ENCODE results near the gene ARHGEF17.

The ARHGEF17 gene

DNA sequence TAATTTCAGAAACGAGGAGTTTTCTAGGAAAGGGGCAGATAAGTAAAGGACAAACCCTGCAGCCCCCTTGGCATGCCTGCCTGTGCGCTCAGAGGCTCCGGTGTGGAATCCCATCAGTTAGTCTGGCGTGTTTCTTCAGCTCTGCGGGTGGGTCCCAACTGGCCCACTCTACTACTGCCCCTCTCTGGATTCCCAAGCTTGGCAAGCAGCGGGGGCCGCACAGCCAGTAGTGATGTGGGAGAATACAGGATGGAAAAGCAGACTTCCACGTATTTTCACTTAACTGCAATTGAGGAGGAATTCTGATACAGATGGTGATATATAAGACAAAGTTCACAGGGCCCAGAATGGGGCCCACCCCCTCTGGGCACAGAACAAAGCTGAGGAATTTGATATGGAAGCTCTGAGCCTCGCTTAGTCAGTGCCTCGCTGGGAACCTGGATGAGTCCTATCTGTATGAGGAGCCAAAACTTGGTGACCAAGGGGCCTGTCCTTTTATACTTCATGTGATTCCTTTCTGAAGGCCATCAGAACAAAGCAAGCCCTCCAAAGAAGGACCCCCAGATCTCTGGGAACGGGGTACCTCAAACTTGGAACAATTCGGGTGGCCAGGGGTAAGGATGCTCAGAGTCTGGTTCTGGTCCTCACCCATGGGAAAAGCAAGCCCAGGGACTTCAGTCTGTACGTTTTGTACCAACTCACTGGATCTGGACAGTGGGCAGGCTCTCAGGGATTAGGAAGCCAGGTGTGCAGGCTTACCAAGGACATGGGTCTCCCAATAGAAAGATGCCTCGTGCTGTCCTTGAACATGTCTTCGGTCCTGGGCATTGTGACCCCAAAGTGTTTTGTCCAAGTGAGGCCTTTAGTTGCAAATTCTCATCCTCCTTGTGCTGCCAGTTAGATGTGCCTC is 94.1 kb downstream of the ARHGEF17 start:
- TF ChIP-seq, protein P1, sequence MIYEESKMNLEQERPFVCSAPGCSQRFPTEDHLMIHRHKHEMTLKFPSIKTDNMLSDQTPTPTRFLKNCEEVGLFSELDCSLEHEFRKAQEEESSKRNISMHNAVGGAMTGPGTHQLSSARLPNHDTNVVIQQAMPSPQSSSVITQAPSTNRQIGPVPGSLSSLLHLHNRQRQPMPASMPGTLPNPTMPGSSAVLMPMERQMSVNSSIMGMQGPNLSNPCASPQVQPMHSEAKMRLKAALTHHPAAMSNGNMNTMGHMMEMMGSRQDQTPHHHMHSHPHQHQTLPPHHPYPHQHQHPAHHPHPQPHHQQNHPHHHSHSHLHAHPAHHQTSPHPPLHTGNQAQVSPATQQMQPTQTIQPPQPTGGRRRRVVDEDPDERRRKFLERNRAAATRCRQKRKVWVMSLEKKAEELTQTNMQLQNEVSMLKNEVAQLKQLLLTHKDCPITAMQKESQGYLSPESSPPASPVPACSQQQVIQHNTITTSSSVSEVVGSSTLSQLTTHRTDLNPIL (CRISPR knock-in tag; IDR thresholded peaks at IDR 0.05; ENCODE audit: low read depth) = no peak
- no peak for TF ChIP-seq OSR1 (CRISPR knock-in tag; IDR thresholded peaks at IDR 0.05)
- no peak for TF ChIP-seq ISL1 (CRISPR knock-in tag; IDR thresholded peaks at IDR 0.05)
- ATAC-seq = no peak

DNA sequence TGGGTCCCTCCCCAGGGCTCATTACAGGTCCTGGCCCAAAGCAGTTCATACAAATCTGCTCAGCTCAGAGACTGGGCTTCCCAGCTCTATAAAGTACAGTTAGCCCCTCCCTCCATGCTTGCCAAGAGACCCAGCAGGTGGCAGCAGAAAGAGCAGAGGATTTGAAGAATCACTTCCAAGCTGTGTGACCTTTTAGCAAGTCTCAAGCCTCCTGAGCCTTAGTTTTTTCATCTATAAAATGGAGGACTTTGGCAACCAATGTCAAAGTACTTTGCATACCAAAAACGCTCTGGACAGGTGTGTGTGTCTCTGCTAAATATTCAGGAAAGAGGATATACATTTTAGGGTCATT is 94.7 kb downstream of the ARHGEF17 start:
- no peak for TF ChIP-seq ZFP3 (CRISPR knock-in tag; IDR thresholded peaks at IDR 0.05)
- no peak for TF ChIP-seq TCF4 (CRISPR knock-in tag; IDR thresholded peaks at IDR 0.05; ENCODE audit: borderline replicate concordance)
- TF ChIP-seq CSRNP3 (CRISPR knock-in tag; IDR thresholded peaks at IDR 0.05) = no peak
- TF ChIP-seq, protein P2, sequence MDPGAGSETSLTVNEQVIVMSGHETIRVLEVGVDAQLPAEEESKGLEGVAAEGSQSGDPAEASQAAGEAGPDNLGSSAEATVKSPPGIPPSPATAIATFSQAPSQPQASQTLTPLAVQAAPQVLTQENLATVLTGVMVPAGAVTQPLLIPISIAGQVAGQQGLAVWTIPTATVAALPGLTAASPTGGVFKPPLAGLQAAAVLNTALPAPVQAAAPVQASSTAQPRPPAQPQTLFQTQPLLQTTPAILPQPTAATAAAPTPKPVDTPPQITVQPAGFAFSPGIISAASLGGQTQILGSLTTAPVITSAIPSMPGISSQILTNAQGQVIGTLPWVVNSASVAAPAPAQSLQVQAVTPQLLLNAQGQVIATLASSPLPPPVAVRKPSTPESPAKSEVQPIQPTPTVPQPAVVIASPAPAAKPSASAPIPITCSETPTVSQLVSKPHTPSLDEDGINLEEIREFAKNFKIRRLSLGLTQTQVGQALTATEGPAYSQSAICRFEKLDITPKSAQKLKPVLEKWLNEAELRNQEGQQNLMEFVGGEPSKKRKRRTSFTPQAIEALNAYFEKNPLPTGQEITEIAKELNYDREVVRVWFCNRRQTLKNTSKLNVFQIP (CRISPR knock-in tag; IDR thresholded peaks at IDR 0.05; ENCODE audit: borderline replicate concordance, low read depth) = no peak
- TF ChIP-seq, protein P1 (CRISPR knock-in tag; IDR thresholded peaks at IDR 0.05; ENCODE audit: low read depth) = no peak
- ATAC-seq = peak; percentile 55; the same call in 2 of the 3 replicates

DNA sequence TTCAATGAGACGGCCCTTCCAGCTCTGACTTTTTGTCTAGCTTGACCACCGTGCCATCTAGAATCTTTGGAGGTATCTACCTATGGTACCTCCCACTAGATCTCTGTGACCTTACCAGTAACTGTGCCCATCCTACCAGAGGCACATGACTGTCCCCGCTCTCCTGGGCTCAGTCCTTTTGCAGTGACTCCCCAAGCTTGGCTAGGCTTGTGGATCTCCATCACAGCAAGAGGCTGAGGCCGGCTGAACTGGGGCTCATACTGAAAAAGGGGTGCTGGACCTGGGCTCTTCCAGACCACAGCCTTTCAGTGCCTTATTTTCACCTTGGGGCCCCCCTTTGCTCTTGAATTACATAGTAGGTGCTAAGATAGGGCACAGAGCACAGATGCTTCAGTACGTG is 95.5 kb downstream of the ARHGEF17 start:
- ATAC-seq = no peak
- no peak for TF ChIP-seq PPARA (CRISPR knock-in tag; IDR thresholded peaks at IDR 0.05; ENCODE audit: borderline replicate concordance)
- TF ChIP-seq, protein P3, sequence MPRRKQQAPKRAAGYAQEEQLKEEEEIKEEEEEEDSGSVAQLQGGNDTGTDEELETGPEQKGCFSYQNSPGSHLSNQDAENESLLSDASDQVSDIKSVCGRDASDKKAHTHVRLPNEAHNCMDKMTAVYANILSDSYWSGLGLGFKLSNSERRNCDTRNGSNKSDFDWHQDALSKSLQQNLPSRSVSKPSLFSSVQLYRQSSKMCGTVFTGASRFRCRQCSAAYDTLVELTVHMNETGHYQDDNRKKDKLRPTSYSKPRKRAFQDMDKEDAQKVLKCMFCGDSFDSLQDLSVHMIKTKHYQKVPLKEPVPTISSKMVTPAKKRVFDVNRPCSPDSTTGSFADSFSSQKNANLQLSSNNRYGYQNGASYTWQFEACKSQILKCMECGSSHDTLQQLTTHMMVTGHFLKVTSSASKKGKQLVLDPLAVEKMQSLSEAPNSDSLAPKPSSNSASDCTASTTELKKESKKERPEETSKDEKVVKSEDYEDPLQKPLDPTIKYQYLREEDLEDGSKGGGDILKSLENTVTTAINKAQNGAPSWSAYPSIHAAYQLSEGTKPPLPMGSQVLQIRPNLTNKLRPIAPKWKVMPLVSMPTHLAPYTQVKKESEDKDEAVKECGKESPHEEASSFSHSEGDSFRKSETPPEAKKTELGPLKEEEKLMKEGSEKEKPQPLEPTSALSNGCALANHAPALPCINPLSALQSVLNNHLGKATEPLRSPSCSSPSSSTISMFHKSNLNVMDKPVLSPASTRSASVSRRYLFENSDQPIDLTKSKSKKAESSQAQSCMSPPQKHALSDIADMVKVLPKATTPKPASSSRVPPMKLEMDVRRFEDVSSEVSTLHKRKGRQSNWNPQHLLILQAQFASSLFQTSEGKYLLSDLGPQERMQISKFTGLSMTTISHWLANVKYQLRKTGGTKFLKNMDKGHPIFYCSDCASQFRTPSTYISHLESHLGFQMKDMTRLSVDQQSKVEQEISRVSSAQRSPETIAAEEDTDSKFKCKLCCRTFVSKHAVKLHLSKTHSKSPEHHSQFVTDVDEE (CRISPR knock-in tag; IDR thresholded peaks at IDR 0.05) = no peak
- TF ChIP-seq GLIS3 (CRISPR knock-in tag; IDR thresholded peaks at IDR 0.05) = no peak

- peak; percentile 89 for ATAC-seq
- TF ChIP-seq PPARA (CRISPR knock-in tag; IDR thresholded peaks at IDR 0.05; ENCODE audit: borderline replicate concordance) (no peak), ZNF8 (CRISPR knock-in tag; IDR thresholded peaks at IDR 0.05) (no peak), TCF4 (CRISPR knock-in tag; IDR thresholded peaks at IDR 0.05; ENCODE audit: borderline replicate concordance) (no peak)
Measured at GRCh38 chr11:73404048-73404447, 96.0 kb downstream of the ARHGEF17 start.

DNA sequence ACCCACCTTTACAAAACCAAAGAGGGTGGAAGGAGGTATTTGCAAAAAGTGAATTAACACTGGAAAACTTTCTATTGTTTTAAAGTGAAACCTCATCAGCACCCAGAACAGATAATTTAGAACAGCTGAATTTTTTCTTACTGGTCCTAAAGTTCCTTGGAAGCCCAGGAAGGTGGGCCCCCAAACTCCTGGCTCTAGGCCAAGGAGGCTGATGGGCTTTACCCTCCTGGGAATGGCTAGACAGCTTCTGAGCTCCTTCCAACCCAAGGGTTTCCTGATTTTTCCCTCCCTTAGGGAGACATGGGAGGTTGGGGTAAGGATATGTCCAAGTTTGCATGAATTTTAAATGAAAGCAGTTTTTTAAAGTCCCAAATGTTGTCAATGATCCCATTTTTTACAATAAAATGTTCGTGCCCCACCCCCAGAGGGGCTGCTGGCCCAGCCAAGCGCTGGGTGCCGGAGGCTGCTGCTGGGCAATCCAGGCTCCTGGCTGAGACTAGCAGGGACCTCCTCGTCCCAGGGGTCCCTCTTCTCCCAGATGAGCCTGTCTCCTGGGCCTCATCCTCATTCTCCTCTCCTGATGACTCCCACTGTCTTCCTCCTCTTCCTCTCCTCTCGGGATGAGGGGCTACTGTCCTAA is 96.5 kb downstream of the ARHGEF17 start:
- ATAC-seq = no peak
- no peak for TF ChIP-seq ESRRG (CRISPR knock-in tag; IDR thresholded peaks at IDR 0.05)
- no peak for TF ChIP-seq ZNF8 (CRISPR knock-in tag; IDR thresholded peaks at IDR 0.05)
- TF ChIP-seq ZC3H10 (CRISPR knock-in tag; IDR thresholded peaks at IDR 0.05) = no peak
- no peak for TF ChIP-seq ZFP30 (CRISPR knock-in tag; IDR thresholded peaks at IDR 0.05)
- TF ChIP-seq CSDC2 (CRISPR knock-in tag; IDR thresholded peaks at IDR 0.05) = no peak
- TF ChIP-seq, protein P3 (CRISPR knock-in tag; IDR thresholded peaks at IDR 0.05) = no peak
- TF ChIP-seq OSR1 (CRISPR knock-in tag; IDR thresholded peaks at IDR 0.05) = no peak
- no peak for TF ChIP-seq CSRNP3 (CRISPR knock-in tag; IDR thresholded peaks at IDR 0.05)
- no peak for TF ChIP-seq SNAI2 (CRISPR knock-in tag; IDR thresholded peaks at IDR 0.05)
- no peak for TF ChIP-seq RARB (CRISPR knock-in tag; IDR thresholded peaks at IDR 0.05)
- no peak for TF ChIP-seq ZFP3 (CRISPR knock-in tag; IDR thresholded peaks at IDR 0.05)
- no peak for TF ChIP-seq ISL1 (CRISPR knock-in tag; IDR thresholded peaks at IDR 0.05)
- TF ChIP-seq BACH2 (CRISPR knock-in tag; IDR thresholded peaks at IDR 0.05; ENCODE audit: borderline replicate concordance) = no peak

Data from SK-N-SH treated with all-trans-retinoic acid at 6 μM for 48 hours (cell line).